Measurements from ENCODE around the gene C2CD4D. TPM values are rescaled to one million over a fixed set of nuclear protein-coding genes. Genes with fewer than 3 reads are reported as not detected.

C2CD4D gene
- total and polyA plus RNA-seq, 2 donors (not counting 1 experiment from before 2014, with no cell fraction given): 0.07 TPM; not detected in 1

- TF ChIP-seq EZH2 (IDR thresholded peaks at IDR 0.05; ENCODE audit: borderline replicate concordance, insufficient read depth, low read depth, low read length, poor library complexity, severe bottlenecking) (no peak), CTCF (IDR thresholded peaks at IDR 0.05) (no peak)
- H2AFZ ChIP-seq (ENCODE audit: insufficient read depth, low read depth, low read length, poor library complexity, severe bottlenecking): no peak overlapping the region
- H3K9ac ChIP-seq (ENCODE audit: low read length): no peak overlapping the region
- ChIA-PET POLR2A (no interaction called here), CTCF (no interaction called here)
- Mint-ChIP-seq H3K27ac (no peak overlapping the region), H3K27me3 (peaks cover 12% of the 10 kb centered on the region), H3K4me1 (no peaks in the 10 kb centered on the region), H3K4me3 (no peak overlapping the region), H3K9me3 (ENCODE audit: insufficient read depth) (no peaks in the 10 kb centered on the region)
- H3K27me3 ChIP-seq (replicated peaks in 1 of 4; ENCODE audit: control extremely low read depth in 1 of 4, control insufficient read depth in 3 of 4, insufficient read depth in 4 of 4, low read length in 3 of 4): peaks cover 0 to 9% (median 0%) of the 10 kb centered on the region in 4 experiments
- H3K4me1 ChIP-seq (ENCODE audit: control insufficient read depth in 2 of 2, insufficient read depth in 2 of 2, low read length in 2 of 2): no peaks in the 10 kb centered on the region
- H4K20me1 ChIP-seq (ENCODE audit: control insufficient read depth, insufficient read depth, low read length, poor library complexity, severe bottlenecking): no peaks in the 10 kb centered on the region
- no peaks in the 10 kb centered on the region for H3K36me3 ChIP-seq (replicated peaks in 1 of 2; ENCODE audit: control extremely low read depth in 1 of 2, control insufficient read depth in 1 of 2, extremely low read depth in 1 of 2, insufficient read depth in 2 of 2, low read length in 1 of 2)
- H3K4me2 ChIP-seq (replicated peaks; ENCODE audit: low read depth, low read length, poor library complexity, severe bottlenecking): no peak overlapping the region
- no peaks in the 10 kb centered on the region for H3K79me2 ChIP-seq (ENCODE audit: control insufficient read depth, insufficient read depth, low read length)
- ATAC-seq (ENCODE audit: low read depth) (no peak), DNase-seq (no peak)
- H3K27ac ChIP-seq (ENCODE audit: low read length in 2 of 2): no peak overlapping the region
- no peak overlapping the region for H3K4me3 ChIP-seq (ENCODE audit: control extremely low read depth in 1 of 5, extremely low read depth in 1 of 5, insufficient read depth in 1 of 5, low read depth in 2 of 5, low read length in 4 of 5)
- intact Hi-C loops (cut with micrococcal nuclease): no loop called here
- no peaks in the 10 kb centered on the region for H3K9me3 ChIP-seq (ENCODE audit: control extremely low read depth in 1 of 3, control insufficient read depth in 2 of 3, insufficient read depth in 1 of 3, low read length in 2 of 3)
- 100% methylated on average over 4 of the region's 4 CpGs for WGBS (ENCODE audit: insufficient coverage)
Observed at GRCh38 chr1:151852733-151853132, 13.1 kb upstream of the C2CD4D start.

- no peak overlapping the region for H3K27ac Mint-ChIP-seq
Observed at GRCh38 chr1:151851886-151852285, 12.3 kb upstream of the C2CD4D start.

More at GRCh38 chr1:151851886-151852285, 12.3 kb upstream of the C2CD4D start:
- POLR2A ChIA-PET: no interaction called here
- CTCF ChIA-PET: no interaction called here
- Histone ChIP-seq H3K9me3 (ENCODE audit: control extremely low read depth in 1 of 3, control insufficient read depth in 2 of 3, insufficient read depth in 1 of 3, low read length in 2 of 3) (no peaks in the 10 kb centered on the region), H3K36me3 (replicated peaks in 1 of 2; ENCODE audit: control extremely low read depth in 1 of 2, control insufficient read depth in 1 of 2, extremely low read depth in 1 of 2, insufficient read depth in 2 of 2, low read length in 1 of 2) (no peaks in the 10 kb centered on the region), H3K79me2 (ENCODE audit: control insufficient read depth, insufficient read depth, low read length) (no peaks in the 10 kb centered on the region), H3K4me3 (ENCODE audit: control extremely low read depth in 1 of 5, extremely low read depth in 1 of 5, insufficient read depth in 1 of 5, low read depth in 2 of 5, low read length in 4 of 5) (no peak overlapping the region), H3K27ac (ENCODE audit: low read length in 2 of 2) (no peak overlapping the region), H4K20me1 (ENCODE audit: control insufficient read depth, insufficient read depth, low read length, poor library complexity, severe bottlenecking) (no peaks in the 10 kb centered on the region), H3K27me3 (replicated peaks in 1 of 4; ENCODE audit: control extremely low read depth in 1 of 4, control insufficient read depth in 3 of 4, insufficient read depth in 4 of 4, low read length in 3 of 4) (peaks cover 0 to 9% (median 0%) of the 10 kb centered on the region in 4 experiments), H3K4me2 (replicated peaks; ENCODE audit: low read depth, low read length, poor library complexity, severe bottlenecking) (no peak overlapping the region), H2AFZ (ENCODE audit: insufficient read depth, low read depth, low read length, poor library complexity, severe bottlenecking) (no peak overlapping the region), H3K4me1 (ENCODE audit: control insufficient read depth in 2 of 2, insufficient read depth in 2 of 2, low read length in 2 of 2) (no peaks in the 10 kb centered on the region), H3K9ac (ENCODE audit: low read length) (no peak overlapping the region)
- TF ChIP-seq CTCF (IDR thresholded peaks at IDR 0.05): no peak
- no peak for TF ChIP-seq EZH2 (IDR thresholded peaks at IDR 0.05; ENCODE audit: borderline replicate concordance, insufficient read depth, low read depth, low read length, poor library complexity, severe bottlenecking)
- H3K4me3 Mint-ChIP-seq: no peak overlapping the region
- ATAC-seq (ENCODE audit: low read depth): no peak
- intact Hi-C loops (cut with micrococcal nuclease): no loop called here
- no peak for DNase-seq
- no peaks in the 10 kb centered on the region for H3K4me1 Mint-ChIP-seq
- 92% methylated on average over 8 of the region's 8 CpGs for WGBS (ENCODE audit: insufficient coverage)
- H3K27me3 Mint-ChIP-seq: peaks cover 12% of the 10 kb centered on the region
- H3K9me3 Mint-ChIP-seq (ENCODE audit: insufficient read depth): no peaks in the 10 kb centered on the region
